Stomach smooth muscle (tissue), 2 donors: ENCODE results near the gene RAPGEF1.
"Not testable (repeated sequence)": the region's sequence is repeated elsewhere in the genome, so short reads cannot be mapped to it uniquely, and the experiment has no call there.

ENCODE experiments used
- H3K27ac ChIP-seq: one replicate; pipeline ENCODE4 v1.7.0; 2013; ENCODE audit warnings: mild to moderate bottlenecking, low read length, inconsistent platforms
- H3K27me3 ChIP-seq, 2 donors: one replicate each; pipeline ENCODE4 v1.7.0; 2013; ENCODE audit warnings: low read length in 2 of 2; ENCODE audit not compliant: insufficient read depth in 2 of 2, control insufficient read depth in 1 of 2
- H3K36me3 ChIP-seq, 2 donors: one replicate each; pipeline ENCODE4 v1.7.0; 2013; ENCODE audit warnings: low read length in 2 of 2; ENCODE audit not compliant: control insufficient read depth in 2 of 2, insufficient read depth in 2 of 2
- H3K4me1 ChIP-seq: one replicate; pipeline ENCODE4 v1.7.0; 2013; ENCODE audit warnings: low read length; ENCODE audit not compliant: control insufficient read depth, insufficient read depth
- H3K4me3 ChIP-seq, 2 donors: one replicate each; pipeline ENCODE4 v1.7.0; 2013; ENCODE audit warnings: low read length in 2 of 2
- H3K9ac ChIP-seq, 2 donors: one replicate each; pipeline ENCODE4 v1.7.0; 2013; ENCODE audit warnings: low read length in 2 of 2, mild to moderate bottlenecking in 1 of 2
- H3K9me3 ChIP-seq, 2 donors: one replicate each; pipeline ENCODE4 v1.7.0; 2013; ENCODE audit warnings: low read length in 2 of 2; ENCODE audit not compliant: control insufficient read depth in 2 of 2
- donor health status: healthy.
- donor health status: Pancreatic carcinoma.

RAPGEF1 gene

GRCh38 chr9:131717719-131718460 lies 22.0 kb downstream of the RAPGEF1 start:
- Histone ChIP-seq H3K36me3 (no peaks in the 10 kb centered on the region), H3K9me3 (no peaks in the 10 kb centered on the region), H3K27me3 (no peaks in the 10 kb centered on the region), H3K27ac (no peak overlapping the region), H3K4me3 (no peak overlapping the region), H3K4me1 (peaks cover 44% of the 10 kb centered on the region), H3K9ac (no peak overlapping the region)

- H3K4me1 ChIP-seq, result peaks cover 37% of the 10 kb centered on the region
Observed at GRCh38 chr9:131715906-131716305, 24.0 kb downstream of the RAPGEF1 start.

GRCh38 chr9:131714821-131715220 lies 25.1 kb downstream of the RAPGEF1 start:
- Histone ChIP-seq H3K9me3 (no peaks in the 10 kb centered on the region), H3K27ac (peak overlapping the region; percentile 66), H3K4me1 (peaks cover 38% of the 10 kb centered on the region), H3K9ac (no peak overlapping the region), H3K4me3 (no peak overlapping the region), H3K36me3 (no peaks in the 10 kb centered on the region), H3K27me3 (no peaks in the 10 kb centered on the region)

More at GRCh38 chr9:131715906-131716305, 24.0 kb downstream of the RAPGEF1 start:
- no peaks in the 10 kb centered on the region for H3K27me3 ChIP-seq
- no peaks in the 10 kb centered on the region for H3K36me3 ChIP-seq
- no peaks in the 10 kb centered on the region for H3K9me3 ChIP-seq
- H3K4me3 ChIP-seq, result no peak overlapping the region
- no peak overlapping the region for H3K27ac ChIP-seq
- no peak overlapping the region for H3K9ac ChIP-seq

GRCh38 chr9:131714161-131714646 lies 25.7 kb downstream of the RAPGEF1 start:
- Histone ChIP-seq H3K27me3 (no peaks in the 10 kb centered on the region), H3K4me3 (peak overlapping the region in 1 of 2 donors; percentile 52), H3K9ac (no peak overlapping the region), H3K36me3 (no peaks in the 10 kb centered on the region), H3K9me3 (no peaks in the 10 kb centered on the region), H3K27ac (peak overlapping the region; percentile 66), H3K4me1 (peaks cover 42% of the 10 kb centered on the region)

- Histone ChIP-seq H3K9ac (no peak overlapping the region), H3K27me3 (no peaks in the 10 kb centered on the region), H3K9me3 (no peaks in the 10 kb centered on the region), H3K4me3 (no peak overlapping the region), H3K36me3 (no peaks in the 10 kb centered on the region), H3K27ac (peak overlapping the region; percentile 58), H3K4me1 (peaks cover 46% of the 10 kb centered on the region)
Observed at GRCh38 chr9:131713016-131713415, 26.9 kb downstream of the RAPGEF1 start.

- Histone ChIP-seq H3K4me1 (peaks cover 46% of the 10 kb centered on the region), H3K36me3 (no peaks in the 10 kb centered on the region), H3K27ac (no peak overlapping the region), H3K4me3 (no peak overlapping the region), H3K9ac (no peak overlapping the region), H3K27me3 (no peaks in the 10 kb centered on the region), H3K9me3 (no peaks in the 10 kb centered on the region)
Observed at GRCh38 chr9:131712151-131712716, 27.6 kb downstream of the RAPGEF1 start.

GRCh38 chr9:131709771-131710431 lies 30.0 kb downstream of the RAPGEF1 start:
- Histone ChIP-seq H3K4me3 (peak overlapping the region in 1 of 2 donors; percentile 22), H3K36me3 (no peaks in the 10 kb centered on the region), H3K27ac (no peak overlapping the region), H3K9me3 (no peaks in the 10 kb centered on the region), H3K27me3 (no peaks in the 10 kb centered on the region), H3K4me1 (peaks cover 33% of the 10 kb centered on the region), H3K9ac (no peak overlapping the region)

GRCh38 chr9:131709010-131709770 lies 30.7 kb downstream of the RAPGEF1 start:
- not testable (repeated sequence) for H3K9me3 ChIP-seq, H3K9ac ChIP-seq, H3K27ac ChIP-seq, H3K36me3 ChIP-seq, H3K27me3 ChIP-seq
- H3K4me1 ChIP-seq, result peaks cover 27% of the 10 kb centered on the region
- H3K4me3 ChIP-seq, result peak overlapping the region in 1 of 2 donors; percentile 22

- Histone ChIP-seq H3K27ac (no peak overlapping the region), H3K9ac (no peak overlapping the region), H3K36me3 (no peaks in the 10 kb centered on the region), H3K4me3 (no peak overlapping the region), H3K27me3 (no peaks in the 10 kb centered on the region), H3K9me3 (no peaks in the 10 kb centered on the region), H3K4me1 (peaks cover 22% of the 10 kb centered on the region)
Observed at GRCh38 chr9:131708226-131709002, 31.5 kb downstream of the RAPGEF1 start.

GRCh38 chr9:131707733-131708157 lies 32.1 kb downstream of the RAPGEF1 start:
- Histone ChIP-seq H3K4me1 (peaks cover 18% of the 10 kb centered on the region), H3K4me3 (no peak overlapping the region), H3K27me3 (no peaks in the 10 kb centered on the region), H3K9me3 (no peaks in the 10 kb centered on the region), H3K36me3 (no peaks in the 10 kb centered on the region), H3K9ac (no peak overlapping the region), H3K27ac (no peak overlapping the region)
